Neural cell (in vitro differentiated cells): ENCODE results near the gene GOLM1. TPM values are rescaled to one million over a fixed set of nuclear protein-coding genes. Genes with fewer than 3 reads are reported as not detected.

Source experiments
- H2AFZ ChIP-seq: fragments of 200-600, 300-800 bp; sonication (generic), shearing (Covaris generic); 2 replicates; pipeline ENCODE4 v1.6.0; 2014; ENCODE audit warnings: low read depth, mild to moderate bottlenecking, antibody characterized with exemption, low read length, moderate library complexity
- H3F3A ChIP-seq: fragments of 200-600 bp; shearing (Covaris generic); 2 replicates; pipeline ENCODE4 v1.6.1; 2016; ENCODE audit warnings: mild to moderate bottlenecking, moderate library complexity, mixed read lengths, antibody characterized with exemption, low read length; ENCODE audit not compliant: insufficient read depth, poor library complexity, severe bottlenecking
- H3K27ac ChIP-seq: fragments of 200-600, 300-800 bp; sonication (generic), shearing (Covaris generic); 2 replicates; pipeline ENCODE4 v1.5.1; 2014; ENCODE audit warnings: mild to moderate bottlenecking, low read length, moderate library complexity
- H3K27me3 ChIP-seq: fragments of 300-800, 200-600 bp; sonication (generic), shearing (Covaris generic); 2 replicates; pipeline ENCODE4 v1.6.0; 2014; ENCODE audit warnings: mild to moderate bottlenecking, low read depth, low read length, moderate library complexity; ENCODE audit not compliant: insufficient read depth
- H3K36me3 ChIP-seq: fragments of 300-800, 200-600 bp; sonication (generic), shearing (Covaris generic); 2 replicates; pipeline ENCODE4 v1.5.1; 2014; ENCODE audit warnings: mild to moderate bottlenecking, antibody characterized with exemption, low read length, moderate library complexity; ENCODE audit not compliant: insufficient read depth
- H3K4me2 ChIP-seq: fragments of 300-800, 200-600 bp; sonication (generic), shearing (Covaris generic); 2 replicates; pipeline ENCODE4 v1.6.0; 2014; ENCODE audit warnings: mild to moderate bottlenecking, low read length
- H3K4me3 ChIP-seq: fragments of 300-800, 200-600 bp; sonication (generic), shearing (Covaris generic); 2 replicates; pipeline ENCODE4 v1.5.1; 2014; ENCODE audit warnings: mild to moderate bottlenecking, low read length, moderate library complexity
- H3K79me2 ChIP-seq: fragments of 200-600 bp; shearing (Covaris generic); replicated peaks from 2 replicates; pipeline ENCODE4 v1.6.0; 2014; ENCODE audit warnings: mild to moderate bottlenecking, low read length, moderate library complexity; ENCODE audit not compliant: insufficient read depth
- H3K9ac ChIP-seq: fragments of 300-800, 200-600 bp; sonication (generic), shearing (Covaris generic); 2 replicates; pipeline ENCODE4 v1.6.1; 2016; ENCODE audit warnings: mild to moderate bottlenecking, low read length, mixed read lengths
- H3K9me2 ChIP-seq: fragments of 200-600 bp; shearing (Covaris generic); 2 replicates; pipeline ENCODE4 v1.6.1; 2016; ENCODE audit warnings: mild to moderate bottlenecking, low read length, mixed read lengths; ENCODE audit not compliant: insufficient read depth
- H3K9me3 ChIP-seq: fragments of 200-600, 300-800 bp; sonication (generic), shearing (Covaris generic); 2 replicates; pipeline ENCODE4 v1.6.1; 2016; ENCODE audit warnings: mild to moderate bottlenecking, mixed run types, low read length, moderate library complexity, mixed read lengths
- H4K20me1 ChIP-seq: fragments of 200-600 bp; shearing (Covaris generic); 2 replicates; pipeline ENCODE4 v1.6.1; 2016; ENCODE audit warnings: mild to moderate bottlenecking, mixed run types; ENCODE audit not compliant: insufficient read depth
- CTCF ChIP-seq: fragments of 450-650 bp; IDR thresholded peaks from 2 replicates; pipeline ENCODE4 v1.5.1; 2014; ENCODE audit warnings: antibody characterized with exemption, mild to moderate bottlenecking, moderate library complexity; ENCODE audit not compliant: poor library complexity, severe bottlenecking
- EP300 ChIP-seq: fragments of 450-650 bp; conservative IDR thresholded peaks from 2 replicates; pipeline ENCODE4 v1.6.1; 2014; ENCODE audit warnings: antibody characterized with exemption, mild to moderate bottlenecking, moderate library complexity; ENCODE audit not compliant: poor library complexity, severe bottlenecking
- EZH2 ChIP-seq: fragments of 200-600, 300-800 bp; shearing (Covaris generic), sonication (generic); IDR thresholded peaks from 2 replicates; pipeline ENCODE4 v1.6.1; 2014; ENCODE audit warnings: antibody characterized with exemption, low read length, borderline replicate concordance, mild to moderate bottlenecking; ENCODE audit not compliant: insufficient read depth, poor library complexity, severe bottlenecking
- MXI1 ChIP-seq: fragments of 450-650 bp; conservative IDR thresholded peaks from 2 replicates; pipeline ENCODE4 v1.6.1; 2014; ENCODE audit warnings: antibody characterized with exemption, mild to moderate bottlenecking; ENCODE audit not compliant: poor library complexity, severe bottlenecking
- POLR2AphosphoS5 ChIP-seq: IDR thresholded peaks from 2 replicates; pipeline ENCODE4 v1.6.1; 2012
- RAD21 ChIP-seq: fragments of 450-650 bp; conservative IDR thresholded peaks from 2 replicates; pipeline ENCODE4 v1.6.1; 2014; ENCODE audit warnings: antibody characterized with exemption, mild to moderate bottlenecking, moderate library complexity
- REST ChIP-seq: IDR thresholded peaks from 2 replicates; pipeline ENCODE4 v1.6.1; 2012; ENCODE audit warnings: borderline replicate concordance
- SMC3 ChIP-seq: fragments of 450-650 bp; conservative IDR thresholded peaks from 2 replicates; pipeline ENCODE4 v1.6.1; 2014; ENCODE audit warnings: antibody characterized with exemption, mild to moderate bottlenecking, moderate library complexity; ENCODE audit not compliant: poor library complexity
- TAF1 ChIP-seq: IDR thresholded peaks from 2 replicates; pipeline ENCODE4 v1.6.1; 2012; ENCODE audit warnings: low read depth
- polyA plus RNA-seq: library from polyadenylated mRNA; depleted of rRNA; stranded (reverse); fragments of >200 nt; gene quantifications from 2 replicates; pipeline ENCODE4 v1.2.3, GENCODE V29; 2014

GOLM1 gene
- polyA plus RNA-seq, 1 donor from 2014 or later: 77.4 TPM

DNA sequence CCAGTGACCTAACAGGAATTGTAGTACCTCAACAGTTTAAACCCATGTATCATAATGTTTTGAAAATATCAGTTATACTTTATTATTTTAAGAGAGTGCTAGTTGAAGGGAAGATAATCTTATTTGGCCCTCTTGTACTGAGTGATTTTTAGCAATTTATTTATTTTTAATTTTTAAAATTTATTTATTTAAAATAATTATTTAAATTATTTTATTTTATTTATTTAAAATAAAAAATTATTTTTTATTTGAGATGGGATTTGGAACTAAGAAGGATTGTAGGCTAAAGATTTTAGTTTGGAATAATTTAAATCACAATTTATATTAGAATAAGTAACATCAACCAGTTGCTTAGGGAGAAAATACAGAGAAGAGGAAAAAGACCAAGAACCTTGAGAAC, 104.3 kb downstream of the GOLM1 start:
- no peaks in the 10 kb centered on the region for H3K79me2 ChIP-seq
- no peak overlapping the region for H3K4me3 ChIP-seq
- H3K27me3 ChIP-seq: no peaks in the 10 kb centered on the region
- H3K9me2 ChIP-seq: no peaks in the 10 kb centered on the region
- H2AFZ ChIP-seq: no peak overlapping the region
- H3K27ac ChIP-seq: no peak overlapping the region
- no peaks in the 10 kb centered on the region for H4K20me1 ChIP-seq
- no peaks in the 10 kb centered on the region for H3K36me3 ChIP-seq
- H3K9me3 ChIP-seq: no peaks in the 10 kb centered on the region
- H3K9ac ChIP-seq: no peak overlapping the region
- TF ChIP-seq EZH2 (no peak), RAD21 (no peak), SMC3 (no peak), TAF1 (no peak), REST (no peak), POLR2AphosphoS5 (no peak), MXI1 (no peak), EP300 (no peak), CTCF (no peak)
- no peak overlapping the region for H3K4me2 ChIP-seq
- H3F3A ChIP-seq: no peaks in the 10 kb centered on the region

GRCh38 chr9:85994191-85994590, 105.2 kb downstream of the GOLM1 start:
- Histone ChIP-seq H3F3A (no peaks in the 10 kb centered on the region), H3K9me2 (no peaks in the 10 kb centered on the region), H3K9me3 (no peaks in the 10 kb centered on the region), H3K27me3 (no peaks in the 10 kb centered on the region), H3K4me2 (no peak overlapping the region), H3K9ac (no peak overlapping the region), H4K20me1 (no peaks in the 10 kb centered on the region), H3K4me3 (no peak overlapping the region), H3K79me2 (no peaks in the 10 kb centered on the region), H2AFZ (no peak overlapping the region), H3K36me3 (no peaks in the 10 kb centered on the region), H3K27ac (no peak overlapping the region)
- TF ChIP-seq CTCF (no peak), TAF1 (no peak), EZH2 (no peak), POLR2AphosphoS5 (no peak), EP300 (no peak), REST (no peak), SMC3 (no peak), MXI1 (no peak), RAD21 (no peak)
